GM12891 (cell line): ENCODE results near the gene ZSWIM9.

Source experiments
- DNase-seq: peaks from one replicate; pipeline ENCODE4 v3.0.0; 2011; ENCODE audit warnings: low spot score; ENCODE audit not compliant: insufficient read length
- FAIRE-seq: peaks from 2 replicates; lab custom pipeline; 2011; peaks lifted over from hg19 to GRCh38; lab: Jason Lieb, UNC
- PAX5 ChIP-seq: IDR thresholded peaks from 2 replicates; pipeline ENCODE4 v1.6.1; 2011; ENCODE audit warnings: low read length, moderate library complexity, mild to moderate bottlenecking; ENCODE audit not compliant: insufficient read depth, severe bottlenecking
- POLR2A ChIP-seq: IDR thresholded peaks from 2 replicates; pipeline ENCODE4 v1.6.1; 2011; ENCODE audit warnings: low read depth, low read length, control low read depth
- POLR2AphosphoS5 ChIP-seq: IDR thresholded peaks from 2 replicates; pipeline ENCODE4 v1.6.1; 2011; ENCODE audit warnings: low read depth, low read length, control low read depth
- POU2F2 ChIP-seq: IDR thresholded peaks from 2 replicates; pipeline ENCODE4 v1.6.1; 2011; ENCODE audit warnings: low read depth, mild to moderate bottlenecking, control low read depth, low read length, moderate library complexity
- SPI1 ChIP-seq: IDR thresholded peaks from 2 replicates; pipeline ENCODE4 v1.6.1; 2011; ENCODE audit warnings: low read depth, low read length, control low read depth
- TAF1 ChIP-seq: IDR thresholded peaks from 2 replicates; pipeline ENCODE4 v1.6.1; 2011; ENCODE audit warnings: low read depth, low read length, control low read depth

ZSWIM9 gene

GRCh38 chr19:48192750-48193149, 22.3 kb downstream of the ZSWIM9 start:
- DNase-seq = no peak
- FAIRE-seq = no peak
- no peak for TF ChIP-seq SPI1
- no peak for TF ChIP-seq TAF1
- no peak for TF ChIP-seq PAX5
- no peak for TF ChIP-seq POLR2A
- no peak for TF ChIP-seq POU2F2
- no peak for TF ChIP-seq POLR2AphosphoS5

GRCh38 chr19:48194041-48194843, 23.8 kb downstream of the ZSWIM9 start:
- TF ChIP-seq POLR2AphosphoS5 (no peak), POU2F2 (peak; percentile 64; the same call in 1 of the 2 replicates)
- FAIRE-seq (no peak), DNase-seq (no peak)

- FAIRE-seq = no peak
- TF ChIP-seq TAF1 (no peak), PAX5 (no peak), SPI1 (no peak), POLR2A (no peak), POLR2AphosphoS5 (no peak), POU2F2 (no peak)
- DNase-seq = no peak
Measured at GRCh38 chr19:48194844-48195830, 24.7 kb downstream of the ZSWIM9 start.

- TF ChIP-seq PAX5 = no peak
- TF ChIP-seq TAF1 = no peak
- TF ChIP-seq POLR2A = no peak
- TF ChIP-seq POLR2AphosphoS5 = no peak
- no peak for TF ChIP-seq SPI1
- no peak for TF ChIP-seq POU2F2
- FAIRE-seq (no peak), DNase-seq (no peak)
Measured at GRCh38 chr19:48196321-48196763, 25.9 kb downstream of the ZSWIM9 start.

- DNase-seq (no peak), FAIRE-seq (no peak)
- TF ChIP-seq TAF1 = no peak
- TF ChIP-seq POLR2AphosphoS5 = no peak
- no peak for TF ChIP-seq PAX5
- no peak for TF ChIP-seq POU2F2
- TF ChIP-seq SPI1 = no peak
- no peak for TF ChIP-seq POLR2A
Measured at GRCh38 chr19:48196933-48197665, 26.6 kb downstream of the ZSWIM9 start.

- DNase-seq (no peak), FAIRE-seq (no peak)
- TF ChIP-seq SPI1 (no peak), POU2F2 (no peak), POLR2AphosphoS5 (no peak), POLR2A (no peak), TAF1 (no peak), PAX5 (no peak)
Measured at GRCh38 chr19:48203222-48203793, 32.8 kb downstream of the ZSWIM9 start.

GRCh38 chr19:48203794-48204628, 33.5 kb downstream of the ZSWIM9 start:
- FAIRE-seq (peak; percentile 98), DNase-seq (peak; percentile 89)
- TF ChIP-seq TAF1 (peak; percentile 81; the same call in 1 of the 2 replicates), POU2F2 (peak; percentile 66), POLR2A (peak; percentile 82), SPI1 (peak; percentile 42; the same call in 1 of the 2 replicates), POLR2AphosphoS5 (peak; percentile 86), PAX5 (no peak)

GRCh38 chr19:48206397-48207093, 36.1 kb downstream of the ZSWIM9 start:
- FAIRE-seq = no peak
- no peak for DNase-seq
- TF ChIP-seq TAF1 = no peak
